NCI-H345 treated with DMSO at 0.1 percent for 48 hours (cell line): Measurements from ENCODE around the gene IKZF5.
A peak's percentile ranks its signal among the peaks of the same experiment; 100 is the strongest.

Experiments used
- DNase-seq: peaks from one replicate; lab custom pipeline; 2025; ENCODE audit not compliant: unreplicated experiment; lab: John Stamatoyannopoulos, UW

The IKZF5 gene

DNA sequence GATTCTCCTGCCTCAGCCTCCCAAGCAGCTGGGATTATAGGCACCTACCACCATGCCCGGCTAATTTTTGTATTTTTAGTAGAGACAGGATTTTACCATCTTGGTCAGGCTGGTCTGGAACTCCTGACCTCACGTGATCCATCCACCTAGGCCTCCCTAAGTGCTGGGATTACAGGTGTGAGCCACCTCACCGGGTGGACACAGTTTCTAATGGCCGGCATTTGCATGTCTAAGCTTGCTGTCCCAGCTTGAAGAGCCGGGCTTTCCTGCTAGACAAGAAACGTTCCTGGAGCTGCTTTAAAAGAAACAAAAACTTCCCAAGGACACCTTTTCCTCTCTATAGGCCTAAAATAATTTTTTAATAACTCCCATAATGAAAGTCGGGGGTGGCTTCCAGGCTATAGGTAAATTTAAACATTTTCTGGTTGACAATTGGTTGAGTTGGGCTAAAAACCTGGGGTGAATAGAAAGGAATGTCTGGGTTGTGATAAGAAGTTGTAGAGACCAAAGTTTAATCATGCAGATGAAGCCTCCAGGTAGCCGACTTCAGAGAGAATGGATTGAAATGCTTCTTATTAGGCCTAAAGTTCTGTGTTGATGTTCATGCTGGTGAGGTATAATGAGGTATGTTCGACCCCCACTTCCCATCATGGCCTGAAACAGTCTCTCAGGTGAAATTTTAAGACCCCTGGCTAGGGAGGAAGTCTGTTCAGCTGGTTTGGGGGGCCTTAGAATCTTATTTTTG, 9.0 kb upstream of the IKZF5 start:
- DNase-seq, result no peak

DNA sequence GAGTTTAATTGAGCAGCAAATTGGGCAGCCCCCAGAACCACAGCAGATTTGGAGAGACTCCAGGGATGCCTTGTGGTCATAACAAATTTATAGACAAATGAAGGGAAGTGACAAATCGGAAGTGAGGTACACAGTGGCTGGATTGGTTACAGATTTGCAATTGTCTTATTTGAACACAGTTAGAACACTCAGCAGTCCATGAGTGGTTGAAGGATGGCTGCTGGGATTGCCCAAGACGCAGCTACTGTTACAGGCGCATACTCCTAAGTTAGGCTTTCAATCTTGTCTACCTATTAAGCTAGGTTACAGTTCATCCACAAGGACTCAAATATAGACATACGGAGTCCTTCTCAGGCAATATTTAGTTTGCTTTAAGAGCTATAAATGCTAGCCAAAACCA, 7.6 kb upstream of the IKZF5 start:
- DNase-seq, result no peak

DNA sequence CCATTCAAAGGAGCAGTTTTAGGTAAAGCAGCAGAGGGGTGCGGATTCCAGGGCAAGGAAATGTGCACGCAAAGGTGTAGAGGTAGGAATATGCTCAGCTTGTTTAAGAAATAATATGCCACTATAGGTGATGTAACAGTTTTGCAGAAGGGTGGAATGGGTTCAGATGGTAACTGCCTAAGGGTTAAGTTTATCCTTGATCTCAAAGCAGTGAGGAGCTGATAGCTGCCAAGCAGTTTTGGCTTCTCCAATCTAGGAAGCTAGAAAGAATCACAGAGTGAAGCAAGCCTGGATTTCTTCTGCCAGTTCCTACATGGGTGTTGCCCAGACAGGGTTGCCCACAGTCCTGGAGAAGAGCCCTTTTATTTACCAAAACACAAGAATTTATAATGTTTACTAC, 6.2 kb upstream of the IKZF5 start:
- DNase-seq, result no peak

DNA sequence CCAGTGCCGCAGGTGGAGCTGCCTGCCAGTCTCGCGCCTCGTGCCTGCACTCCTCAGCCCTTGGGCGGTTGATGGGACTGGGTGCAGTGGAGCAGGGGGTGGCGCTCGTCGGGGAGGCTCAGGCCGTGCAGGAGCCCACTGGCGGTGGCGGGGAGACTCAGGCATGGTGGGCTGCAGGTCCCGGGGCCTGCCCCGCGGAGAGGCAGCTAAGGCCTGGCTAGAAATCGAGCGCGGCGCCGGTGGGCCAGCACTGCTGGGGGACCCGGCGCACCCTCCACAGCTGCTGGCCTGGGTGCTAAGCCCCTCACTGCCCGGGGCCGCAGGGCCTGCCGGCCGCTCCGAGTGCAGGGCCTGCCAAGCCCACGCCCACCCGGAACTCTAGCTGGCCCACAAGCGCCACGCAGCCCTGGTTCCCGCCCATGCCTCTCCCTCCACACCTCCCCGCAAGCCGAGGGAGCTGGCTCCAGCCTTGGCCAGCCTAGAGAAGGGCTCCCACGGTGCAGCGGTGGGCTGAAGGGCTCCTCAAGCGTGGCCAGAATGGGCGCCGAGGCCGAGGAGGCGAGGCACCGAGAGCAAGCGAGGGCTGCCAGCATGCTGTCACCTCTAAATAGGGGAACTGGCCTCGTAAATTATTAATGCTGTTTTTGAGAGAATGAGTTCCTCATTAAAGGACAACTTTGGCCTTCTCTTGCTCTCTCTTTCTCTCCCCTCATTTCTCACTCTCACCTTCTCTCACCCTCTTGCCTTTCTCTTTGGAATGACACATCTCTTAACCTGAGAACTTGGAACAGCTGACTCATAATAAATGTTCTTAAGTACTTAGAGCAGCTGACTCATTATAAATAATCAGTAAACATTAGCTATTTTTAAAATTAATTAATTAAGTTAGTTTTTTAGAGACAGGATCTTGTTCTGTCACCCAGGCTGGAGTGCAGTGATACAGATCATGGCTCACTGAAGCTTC, 5.1 kb upstream of the IKZF5 start:
- DNase-seq, result no peak

DNA sequence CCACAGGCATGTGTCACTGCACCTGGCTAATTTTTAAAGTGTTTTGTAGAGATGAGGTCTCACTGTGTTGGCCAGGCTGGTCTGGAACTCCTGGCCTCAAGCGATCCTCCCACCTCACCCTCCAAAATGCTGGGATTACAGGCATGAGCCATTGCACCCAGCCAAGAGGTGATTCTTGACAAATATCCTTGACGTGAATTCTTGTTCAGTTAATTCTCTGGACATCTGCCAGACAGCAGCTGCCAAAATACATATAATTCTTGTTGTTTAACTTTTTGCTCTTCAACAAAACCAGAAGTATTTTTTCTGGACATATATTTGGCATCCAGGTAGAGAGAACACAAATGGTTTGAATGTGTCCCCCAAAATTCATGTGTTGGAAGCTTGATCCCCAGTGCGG, 3.4 kb upstream of the IKZF5 start:
- no peak for DNase-seq

DNA sequence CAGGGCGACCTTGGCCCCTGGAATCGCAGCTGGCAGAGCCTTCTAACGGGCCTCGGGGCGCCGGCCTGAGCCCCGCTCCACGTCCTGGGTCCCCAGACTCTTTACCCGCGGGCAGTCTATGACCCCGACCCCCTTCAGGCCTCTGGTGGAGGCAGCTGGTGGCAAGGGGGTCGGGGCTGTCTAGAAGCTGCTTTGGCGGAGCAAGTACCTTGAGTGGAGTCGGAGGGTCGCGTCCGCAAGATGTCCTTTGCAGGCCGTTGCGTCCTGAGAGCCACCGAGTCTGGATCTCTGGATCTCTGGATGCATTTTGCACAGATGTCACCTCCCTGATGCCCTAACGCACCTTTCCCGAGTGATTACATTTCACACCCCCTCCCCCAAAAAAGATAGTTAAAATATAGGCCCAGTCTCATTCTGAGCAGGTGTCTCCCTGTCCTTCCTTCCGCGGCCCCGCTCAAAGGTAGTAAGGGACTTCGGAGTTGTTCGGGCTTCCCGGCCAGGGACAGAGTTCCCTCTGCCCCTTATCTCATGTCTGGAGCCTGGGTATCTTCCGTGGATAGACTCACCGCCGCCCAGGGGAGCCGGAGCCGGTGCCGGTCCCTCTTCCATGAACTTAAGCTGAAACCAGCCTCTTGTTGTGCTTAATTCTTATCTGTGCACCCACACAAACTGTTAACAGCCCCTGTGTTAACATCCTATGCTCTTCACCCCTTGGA, 668 bp upstream of the IKZF5 start:
- DNase-seq, result peak; percentile 7

DNA sequence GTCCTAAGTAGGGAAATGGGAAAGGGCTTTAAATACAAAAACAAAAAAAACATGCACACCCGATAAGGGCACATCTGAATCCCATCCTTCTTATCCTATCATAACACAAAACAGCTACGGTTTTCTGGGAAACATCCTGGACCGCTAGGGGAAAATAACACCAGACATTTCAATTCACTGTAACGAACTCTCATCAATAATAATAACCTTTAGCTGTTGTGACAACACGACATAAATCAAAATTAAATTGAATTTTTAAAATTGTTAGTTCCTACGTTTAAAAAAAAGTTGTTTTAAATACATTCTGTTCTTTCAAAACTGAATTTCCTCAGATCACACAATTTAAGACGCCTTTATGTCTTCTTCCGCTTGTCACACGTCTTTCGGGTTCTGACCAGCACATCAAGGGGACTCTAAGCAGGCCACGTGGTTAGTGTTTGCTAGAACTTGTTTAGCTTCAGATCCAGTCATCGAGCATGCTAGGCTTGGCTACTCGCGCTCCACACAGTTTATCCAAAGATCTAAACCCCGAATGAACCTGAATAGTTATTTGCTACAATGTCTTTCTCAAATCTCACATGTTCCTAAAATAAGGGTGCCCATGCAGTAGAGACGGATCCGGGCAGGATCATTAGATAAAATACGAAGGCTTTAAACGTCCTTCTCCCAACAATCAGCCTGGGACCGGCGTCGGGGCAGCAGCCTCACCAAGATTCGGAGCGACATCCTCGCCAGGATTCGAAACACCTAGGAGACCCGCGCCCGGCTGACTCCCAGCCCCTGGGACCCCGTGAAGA, 839 bp downstream of the IKZF5 start:
- no peak for DNase-seq

DNA sequence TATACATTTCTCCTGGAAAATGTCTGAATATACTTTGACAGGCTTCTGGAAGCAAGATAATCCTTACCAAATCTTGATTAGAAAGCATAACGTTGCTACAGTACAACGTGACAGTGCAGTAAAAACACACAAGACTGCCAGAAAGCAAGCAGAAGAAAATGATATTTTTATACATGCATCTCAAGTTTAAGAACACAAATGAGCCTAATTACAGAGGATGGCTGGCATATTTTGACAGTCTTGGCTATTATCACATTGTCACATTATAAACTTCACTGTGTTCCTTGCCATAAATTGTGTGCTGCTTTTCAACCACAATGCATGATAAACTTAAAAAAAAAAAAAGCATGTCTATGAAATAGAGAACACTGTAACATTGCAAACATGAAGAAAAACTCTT, 4.3 kb downstream of the IKZF5 start:
- DNase-seq, result no peak

DNA sequence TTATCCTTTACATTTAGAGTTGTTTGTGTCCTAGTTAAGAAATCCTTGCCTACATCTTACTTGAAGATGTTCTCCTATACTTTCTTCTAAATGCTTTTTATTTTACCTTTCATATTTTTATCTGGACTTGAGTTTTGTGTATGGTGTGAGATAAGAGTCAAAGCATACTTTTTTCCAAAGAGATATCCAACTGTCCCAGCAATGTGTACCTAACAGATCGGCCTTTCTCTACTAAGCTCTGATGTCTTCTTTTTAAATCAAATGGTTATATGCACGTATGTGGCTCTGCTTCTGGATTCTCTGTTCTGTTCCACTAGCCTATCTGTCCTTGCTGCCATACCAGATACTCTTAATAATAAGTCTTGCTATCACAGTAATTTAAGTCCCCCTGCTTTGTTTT, 7.2 kb downstream of the IKZF5 start:
- no peak for DNase-seq

DNA sequence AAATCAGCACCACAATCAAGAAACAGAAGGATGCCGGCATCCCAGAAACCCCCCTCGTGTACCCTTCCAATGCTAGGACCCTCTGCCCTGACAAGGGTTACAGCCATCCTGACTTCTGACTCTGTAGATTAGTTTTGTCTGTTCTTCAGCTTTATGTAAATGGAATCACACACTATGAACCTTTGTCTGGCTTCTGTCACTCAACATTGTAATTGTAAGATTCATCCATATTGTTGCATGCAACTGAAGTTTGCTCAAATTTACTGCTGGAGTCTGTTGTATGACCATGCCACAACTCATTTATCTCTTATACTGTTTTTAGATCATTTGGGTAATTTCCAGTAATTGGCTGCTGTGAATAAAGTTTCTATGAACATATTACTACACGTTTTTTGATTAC, 8.4 kb downstream of the IKZF5 start:
- DNase-seq, result no peak

DNA sequence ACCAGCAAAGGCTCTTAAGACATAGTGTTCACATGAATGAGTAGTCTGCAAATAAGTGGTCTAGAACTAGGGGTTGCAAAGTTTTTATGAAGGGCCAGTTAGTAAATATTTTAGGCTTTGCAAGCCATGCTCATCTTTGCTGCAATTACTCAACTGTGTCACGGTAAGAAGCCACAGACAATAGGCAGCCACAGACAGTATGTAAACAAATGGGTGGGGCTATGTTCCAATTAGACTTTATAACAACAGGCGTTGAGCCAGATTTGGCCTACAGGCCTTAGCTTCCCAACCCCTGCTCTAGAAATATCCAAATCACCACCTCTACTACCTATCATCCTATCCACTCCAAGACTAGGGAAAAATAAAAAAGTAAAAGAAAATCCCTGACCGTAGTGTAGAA, 9.2 kb downstream of the IKZF5 start:
- DNase-seq, result no peak

DNA sequence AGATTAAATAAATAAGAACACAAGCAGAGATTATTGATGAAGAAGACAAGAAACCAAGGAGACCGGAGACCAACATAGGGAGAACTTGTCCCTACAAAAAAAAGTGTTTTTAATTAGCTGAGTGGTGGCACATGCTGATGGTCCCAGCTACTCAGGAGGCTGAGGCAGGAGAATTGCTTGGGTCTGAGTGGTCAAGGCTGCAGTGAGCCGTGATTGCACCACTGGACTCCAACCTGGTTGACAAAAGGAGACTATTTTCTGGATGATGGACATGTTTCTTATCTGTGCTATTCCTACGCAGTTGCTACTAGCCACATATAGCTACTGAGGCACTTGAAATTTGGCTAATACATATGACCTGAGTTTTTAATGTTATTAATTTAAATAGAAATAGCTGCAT, 9.7 kb downstream of the IKZF5 start:
- no peak for DNase-seq

DNA sequence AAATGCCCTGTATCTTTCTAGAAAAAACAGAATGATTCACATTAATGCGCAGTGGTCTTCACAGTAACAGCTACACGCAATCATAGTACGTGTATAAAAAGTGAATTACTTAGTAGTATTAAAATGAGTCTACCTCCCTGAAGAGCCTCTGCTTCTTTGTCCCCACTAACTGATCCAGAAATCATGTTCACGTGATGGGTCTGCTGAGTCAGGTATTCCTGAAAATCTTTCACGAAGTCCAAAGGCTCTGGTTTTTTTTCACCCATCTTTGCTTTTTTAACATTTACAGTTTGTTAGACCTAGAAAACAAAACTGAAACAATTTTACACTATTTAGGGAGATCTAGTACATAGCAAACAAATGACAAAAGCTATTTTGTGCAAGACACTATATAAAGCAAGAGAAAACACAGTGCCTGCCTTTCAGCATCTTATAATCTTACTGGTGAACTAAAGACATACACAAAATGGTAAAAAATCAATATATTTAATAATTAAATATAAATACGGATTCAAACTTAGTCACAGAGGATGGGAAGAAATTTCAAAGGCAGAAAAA, 10.2 kb downstream of the IKZF5 start:
- no peak for DNase-seq

DNA sequence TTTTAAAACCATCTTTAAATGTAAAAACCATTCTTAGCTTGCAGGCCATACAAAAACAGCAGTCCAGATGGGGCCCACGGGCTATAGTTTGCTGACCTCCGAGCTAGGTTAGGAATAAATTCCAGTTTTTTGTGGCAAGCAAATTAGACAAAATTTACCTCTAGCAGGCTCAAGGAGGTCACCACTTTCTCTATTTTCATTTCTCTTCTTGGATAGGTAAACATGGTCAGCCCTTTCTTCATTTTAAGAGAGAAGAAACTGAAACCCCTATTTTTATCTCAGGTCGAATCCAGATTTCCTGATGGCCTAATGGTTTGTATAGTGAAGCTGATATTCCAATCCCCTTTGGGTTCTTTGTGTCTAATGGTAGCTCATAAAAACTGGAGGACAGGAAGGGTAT, 10.7 kb downstream of the IKZF5 start:
- no peak for DNase-seq

DNA sequence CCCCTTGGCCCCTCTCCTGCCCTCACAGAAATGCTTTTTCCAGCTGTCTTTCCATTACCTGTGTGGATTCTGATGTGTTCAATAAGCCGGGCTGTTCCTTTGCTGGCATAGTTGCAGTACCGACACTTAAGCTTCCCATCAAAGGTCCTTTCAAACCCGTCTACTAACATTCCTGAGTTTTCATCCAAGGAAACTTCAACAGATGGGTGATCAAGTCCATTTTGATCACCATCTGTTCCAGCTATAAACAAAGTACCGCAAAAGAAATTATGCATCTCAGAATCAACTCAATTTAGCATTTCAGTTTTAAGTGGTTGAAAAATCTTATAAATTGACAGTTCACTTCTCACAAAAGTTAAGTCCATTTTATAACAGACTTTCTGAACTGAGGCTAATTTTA, 12.7 kb downstream of the IKZF5 start:
- no peak for DNase-seq

DNA sequence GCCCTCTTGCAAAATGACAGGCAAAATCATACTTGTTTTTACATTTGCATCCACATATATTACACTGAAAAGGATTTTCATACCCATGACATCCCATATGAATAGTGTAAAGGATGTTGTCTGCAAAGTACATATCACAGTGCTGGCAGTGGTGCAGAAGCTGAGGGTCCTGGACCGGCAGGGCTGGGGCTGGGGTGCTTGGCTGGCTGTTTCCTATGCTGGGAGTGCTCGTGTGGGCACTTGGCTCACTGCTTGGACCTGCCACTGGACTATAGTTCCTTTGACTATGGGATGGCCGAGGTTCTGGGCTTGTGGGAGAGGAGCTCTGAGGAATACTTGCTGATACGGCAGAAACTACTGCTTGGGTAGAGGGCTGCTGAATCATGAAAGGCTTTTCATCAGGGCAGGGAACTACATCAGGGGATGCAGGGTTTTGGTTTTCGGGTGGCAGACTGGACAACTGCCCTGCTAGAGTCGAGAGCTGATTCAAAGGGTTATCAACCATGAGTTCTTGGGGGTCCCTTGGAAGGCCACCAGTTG, 14.7 kb downstream of the IKZF5 start:
- DNase-seq, result no peak

DNA sequence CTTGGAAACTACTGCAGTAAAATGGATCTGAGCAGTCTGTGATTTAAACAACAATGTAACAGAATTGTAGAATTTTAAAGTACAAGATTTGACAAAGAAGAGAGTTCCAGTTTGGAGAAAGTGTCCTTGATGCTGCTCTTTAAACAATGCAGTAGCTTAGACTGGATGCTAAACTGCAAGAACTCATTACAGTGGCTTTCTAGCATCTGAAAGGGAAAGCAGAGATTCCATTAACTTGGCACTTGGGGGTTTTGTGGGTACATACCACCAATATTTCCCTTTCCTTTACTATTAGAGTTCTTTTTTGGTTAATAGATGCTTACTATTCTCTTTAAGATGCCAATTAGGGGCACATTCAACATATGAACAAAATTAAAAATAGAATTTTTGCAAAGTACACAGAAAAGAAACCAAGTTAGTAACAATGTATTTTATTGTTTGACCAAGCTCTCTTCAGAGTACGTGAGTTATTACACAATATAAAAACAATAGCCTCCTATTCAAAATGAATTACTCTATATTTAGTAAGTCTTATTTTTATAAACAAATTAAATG, 16.5 kb downstream of the IKZF5 start:
- no peak for DNase-seq

DNA sequence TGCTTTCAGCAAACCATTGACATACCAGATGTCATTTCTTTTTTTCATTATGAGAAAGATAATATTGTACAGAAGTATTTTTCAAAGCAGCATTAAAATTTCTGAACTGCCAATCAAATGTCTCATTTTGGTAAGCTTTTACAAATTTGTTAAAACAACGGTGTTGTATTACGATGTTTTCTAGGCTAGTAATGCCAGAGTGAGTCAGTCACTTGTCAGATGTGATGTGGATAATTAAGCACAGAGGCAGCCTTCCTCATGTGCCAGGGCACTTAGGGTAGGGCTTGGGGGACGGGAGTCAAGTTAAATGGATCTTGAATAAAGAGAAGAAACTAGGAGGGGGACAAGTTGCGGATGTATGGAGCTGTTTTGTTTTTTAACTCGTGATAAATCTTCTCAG, 18.3 kb downstream of the IKZF5 start:
- DNase-seq, result no peak

DNA sequence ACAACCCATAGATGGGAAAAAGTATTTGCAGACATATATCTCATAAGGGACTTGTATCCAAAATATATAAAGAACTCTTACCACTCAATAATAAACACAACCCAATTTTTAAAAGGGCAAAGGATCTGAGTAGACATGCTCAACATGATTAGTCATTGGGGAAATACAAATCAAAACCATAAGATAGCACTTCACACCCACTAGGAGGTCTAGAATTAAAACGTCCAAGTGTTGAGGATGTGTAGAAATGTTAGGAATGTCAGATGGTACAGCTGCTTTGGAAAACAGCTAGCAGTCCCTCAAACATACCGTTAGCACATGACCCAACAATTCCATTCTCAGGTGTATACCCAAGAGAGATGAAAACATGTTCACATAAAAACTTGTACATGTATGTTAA, 20.1 kb downstream of the IKZF5 start:
- DNase-seq, result no peak

DNA sequence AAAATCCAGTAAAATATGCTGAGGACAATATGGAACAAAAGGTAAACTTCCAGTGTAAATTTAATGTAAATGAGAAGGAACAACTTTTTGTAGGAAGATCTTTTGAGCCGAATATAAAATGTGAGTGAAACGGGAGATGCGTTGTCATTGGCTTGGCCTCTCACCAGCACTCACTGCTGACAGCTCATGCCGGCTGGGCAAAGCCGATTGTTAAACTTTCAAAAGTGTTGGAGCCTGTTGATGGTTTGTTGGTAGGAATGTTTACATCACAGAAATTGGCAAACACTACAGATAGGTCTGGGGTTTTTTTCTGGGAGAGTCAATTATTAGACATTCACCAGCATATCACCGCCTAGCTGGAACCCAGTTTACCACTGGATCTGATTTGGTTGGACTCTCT, 22.3 kb downstream of the IKZF5 start:
- DNase-seq, result no peak
